Sciatic nerve (tissue), 2 donors: ENCODE measurements around the gene RFX8. TPM values are rescaled to one million over a fixed set of nuclear protein-coding genes. Genes with fewer than 3 reads are reported as not detected.
A peak's percentile ranks its signal among the peaks of the same experiment; 100 is the strongest.

Source experiments
- ATAC-seq: fragments of 200-7000 bp; cut with Tn5 transposase; one replicate; pipeline ENCODE4 v1.9.1; 2020; ENCODE audit warnings: mild to moderate bottlenecking, moderate library complexity
- DNase-seq: peaks from one replicate; pipeline ENCODE4 v3.0.0-alpha.2; 2020; ENCODE audit warnings: low spot score
- intact Hi-C: fragments of 100-400 bp; cut with DNase I; formaldehyde crosslinking; loops from one replicate; pipeline ENCODE4 v1.14.2; 2022
- total RNA-seq: library from RNA; stranded (reverse); fragmentation: NEBNext Ultra II Directional; extraction: Animal tissue kit (Norgen Biotek cat#: 25700); gene quantifications from one replicate; pipeline ENCODE4 v1.2.1, GENCODE V29; 2021
- donor health status: DM: no; HTN: no; CAD: no.
- donor health status: DM: no; HTN: no; CAD: no.

Gene RFX8
- total RNA-seq, 1 donor from 2014 or later, result 6.5 TPM

DNA sequence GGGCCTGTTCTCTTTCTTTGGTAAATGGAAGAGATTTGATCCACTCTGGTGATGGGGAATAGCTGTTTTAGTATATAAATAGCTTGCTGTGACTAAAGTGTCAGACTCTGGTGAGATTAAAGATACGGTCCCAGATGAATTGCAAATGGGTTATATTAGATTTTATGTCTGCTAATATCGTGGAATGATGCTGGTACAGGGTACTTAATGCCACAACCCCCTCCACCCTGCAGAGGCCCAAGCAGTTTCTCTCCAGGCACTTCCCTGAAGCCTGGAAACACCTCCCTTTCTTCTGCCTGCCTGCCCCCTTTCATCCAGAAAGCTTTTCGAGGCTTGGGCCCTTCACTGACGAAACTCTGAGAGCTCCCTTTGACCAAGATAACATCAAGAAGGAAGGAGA, 21.4 kb upstream of the RFX8 start:
- ATAC-seq (no peak), DNase-seq (no peak)
- intact Hi-C loops, result no loop called here

DNA sequence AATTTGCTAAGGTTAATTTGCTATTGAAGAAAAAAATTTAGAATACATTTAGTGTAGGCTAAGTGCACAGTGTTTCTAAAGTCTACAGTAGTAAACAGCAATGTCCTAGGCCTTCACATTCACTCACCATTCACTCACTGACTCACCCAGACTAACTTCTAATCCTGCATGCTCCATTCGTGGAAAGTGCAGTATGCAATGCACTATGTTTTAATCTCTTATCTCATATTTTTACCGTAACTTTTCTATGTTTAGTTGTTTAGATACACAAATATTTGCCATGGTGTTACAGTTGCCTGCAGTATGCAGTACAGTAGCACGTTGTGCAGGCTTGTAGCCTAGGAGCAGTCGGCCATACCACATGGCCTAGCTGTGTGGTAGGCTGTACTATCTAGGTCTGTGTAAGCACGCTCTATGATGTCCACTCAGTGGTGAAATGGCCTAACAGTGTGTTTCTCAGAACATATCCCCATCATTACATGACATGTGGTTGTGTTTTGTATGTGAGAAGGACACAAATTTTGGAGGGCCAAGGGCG, 18.1 kb upstream of the RFX8 start:
- ATAC-seq (no peak), DNase-seq (no peak)
- intact Hi-C loops, result no loop called here

DNA sequence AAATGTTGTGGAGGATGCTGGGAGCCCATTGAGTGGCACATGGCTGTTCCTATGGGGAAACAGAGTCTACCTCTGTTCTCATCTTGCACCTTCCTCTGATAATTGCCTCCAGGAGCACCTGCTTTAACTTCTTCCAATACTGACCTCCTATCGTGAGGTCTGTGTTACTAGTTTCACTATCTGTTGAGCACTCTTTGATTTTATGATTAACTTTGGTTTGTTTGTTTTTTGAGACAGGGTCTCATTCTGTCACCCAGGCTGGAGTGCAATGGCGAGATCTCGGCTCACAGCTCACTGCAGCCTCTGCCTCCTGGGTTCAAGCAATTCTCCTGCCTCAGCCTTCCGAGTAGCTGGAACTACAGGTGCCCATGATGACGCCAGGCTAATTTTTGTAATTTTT, 12.1 kb upstream of the RFX8 start:
- ATAC-seq, result no peak
- intact Hi-C loops, result no loop called here

DNA sequence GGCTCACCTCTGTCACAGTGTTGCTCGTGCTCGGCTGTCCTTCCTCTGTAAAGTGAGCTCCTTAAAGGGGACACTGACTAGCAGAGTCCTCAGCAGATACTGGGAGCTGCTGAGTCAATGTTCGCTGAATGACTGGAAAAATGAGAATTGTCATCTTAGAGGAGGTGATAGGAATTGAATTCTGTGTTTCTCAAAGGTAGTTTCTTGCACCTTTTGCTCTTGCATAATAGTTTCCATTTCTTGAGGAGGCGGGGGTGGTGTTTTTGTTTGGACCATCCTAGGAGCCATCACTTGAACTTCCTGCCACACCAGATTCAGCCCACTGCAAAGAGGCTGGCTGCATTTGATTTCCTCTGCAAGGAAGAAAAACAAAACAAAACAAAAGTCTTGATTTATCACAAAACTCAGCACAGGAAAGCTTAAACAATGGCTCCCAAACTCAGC, 11.4 kb upstream of the RFX8 start:
- no peak for ATAC-seq
- intact Hi-C loops, result no loop called here
- DNase-seq, result no peak

More for the DNA sequence above, 12.1 kb upstream of the RFX8 start:
- DNase-seq, result no peak

DNA sequence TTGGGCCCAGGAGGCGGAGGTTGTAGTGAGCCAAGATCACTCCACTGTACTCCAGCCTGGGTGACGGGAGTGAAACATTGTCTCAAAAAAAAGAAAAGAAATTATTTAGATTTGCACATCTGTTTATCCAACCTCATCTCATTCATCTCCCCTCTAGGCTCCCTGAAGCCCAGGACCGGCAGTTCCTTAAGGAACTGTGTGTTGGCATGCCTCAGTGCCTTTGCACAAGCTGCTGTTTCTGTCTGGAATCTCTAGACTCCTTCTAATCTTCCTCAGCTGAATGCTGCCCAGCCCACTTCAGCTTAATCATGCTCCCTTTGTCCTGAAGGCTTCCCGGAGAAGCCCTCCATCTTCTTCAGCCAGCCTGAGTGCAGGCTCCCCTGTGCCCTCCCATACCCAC, 10.9 kb upstream of the RFX8 start:
- intact Hi-C loops, result no loop called here
- no peak for ATAC-seq
- no peak for DNase-seq

DNA sequence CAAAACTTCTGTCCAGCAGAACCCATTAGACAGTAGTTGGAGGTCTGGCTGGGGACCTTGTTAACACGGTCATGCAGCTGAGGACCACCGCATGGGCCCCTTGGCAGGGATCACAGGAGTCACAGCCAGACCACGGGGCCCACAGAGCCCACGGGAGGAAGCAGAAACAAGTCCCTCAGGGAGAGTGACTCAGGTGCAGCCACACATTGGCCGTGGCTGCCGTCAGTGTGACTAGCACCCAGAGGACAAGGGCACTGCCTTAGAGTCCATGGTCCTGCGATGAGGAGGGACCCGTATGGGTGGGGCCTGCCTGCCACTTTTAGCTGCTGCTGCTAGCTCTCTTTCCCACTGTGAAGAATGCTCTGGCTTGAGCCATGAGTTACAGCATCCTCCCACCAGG, 5.9 kb upstream of the RFX8 start:
- DNase-seq (no peak), ATAC-seq (peak; percentile 20)
- intact Hi-C loops, result no loop called here

DNA sequence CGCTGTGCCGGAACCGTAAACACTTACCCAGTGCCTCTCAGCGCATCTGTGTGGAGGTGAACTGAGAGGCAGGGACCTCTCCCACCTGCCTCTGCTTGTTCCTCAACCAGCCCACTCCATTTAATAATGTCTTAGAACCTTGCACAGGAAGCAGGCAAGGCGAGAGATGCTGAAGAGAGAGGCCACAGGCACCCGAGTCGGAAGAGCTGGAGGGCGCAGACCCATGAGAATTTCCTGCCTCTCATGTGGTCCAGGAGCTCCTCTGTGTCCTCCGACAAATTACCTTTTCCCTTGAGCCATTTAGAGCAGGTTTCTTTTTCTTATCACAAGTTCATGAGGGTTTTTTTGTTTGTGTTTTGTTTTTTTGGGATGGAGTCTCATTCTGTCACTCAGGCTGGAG, 4.9 kb upstream of the RFX8 start:
- intact Hi-C loops, result no loop called here
- DNase-seq, result no peak
- no peak for ATAC-seq

- intact Hi-C loops, result no loop called here
- ATAC-seq (no peak), DNase-seq (no peak)
Observed at GRCh38 chr2:101479328-101479727, 4.4 kb upstream of the RFX8 start.

DNA sequence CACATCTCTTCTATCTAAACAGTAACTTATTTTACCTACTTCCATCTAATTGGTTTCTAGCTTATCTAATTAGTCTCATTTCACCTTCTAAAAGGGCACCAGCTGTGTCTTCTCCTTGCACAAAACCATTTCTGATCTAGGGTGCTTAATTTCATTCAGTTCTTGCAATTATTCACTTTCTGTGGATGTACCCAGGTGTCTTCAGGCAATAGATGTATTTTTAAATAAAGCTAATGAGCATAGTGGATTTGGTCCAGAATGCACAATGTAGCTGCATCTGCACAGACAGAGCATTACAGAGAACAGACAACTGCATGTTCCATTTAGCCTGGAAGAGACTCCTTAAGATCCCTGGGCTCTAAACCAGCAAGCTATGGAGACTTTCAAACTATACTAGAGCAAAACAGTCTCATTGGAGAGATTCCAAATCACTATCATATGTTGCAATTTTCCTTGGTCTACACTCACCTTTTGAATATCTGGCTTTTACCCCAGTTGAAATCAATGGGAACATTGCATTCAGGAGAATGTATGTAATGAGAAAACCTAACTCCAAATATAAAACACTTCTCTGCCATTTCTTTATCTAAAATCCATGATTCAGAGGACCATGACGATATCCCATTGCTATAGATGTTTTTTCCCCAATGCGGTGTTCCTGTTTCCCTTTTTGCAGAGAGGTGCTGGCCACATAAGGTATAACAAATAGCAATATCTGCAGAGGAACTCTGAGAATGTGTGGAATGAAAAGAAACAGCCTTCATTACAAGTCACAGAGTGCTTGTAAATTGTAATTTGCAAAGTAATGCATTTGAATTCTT, 3.5 kb upstream of the RFX8 start:
- DNase-seq (no peak), ATAC-seq (no peak)
- intact Hi-C loops, result no loop called here

GRCh38 chr2:101477556-101477955, 2.6 kb upstream of the RFX8 start:
- intact Hi-C loops, result no loop called here
- ATAC-seq, result no peak
- no peak for DNase-seq

- DNase-seq (no peak), ATAC-seq (no peak)
Observed at GRCh38 chr2:101476605-101477208, 1.8 kb upstream of the RFX8 start.

GRCh38 chr2:101473911-101474701, 806 bp downstream of the RFX8 start:
- intact Hi-C loops, result no loop called here
- DNase-seq, result peak; percentile 82
- ATAC-seq, result peak; percentile 87

More at GRCh38 chr2:101476605-101477208, 1.8 kb upstream of the RFX8 start:
- intact Hi-C loops, result no loop called here

GRCh38 chr2:101473591-101473910, 1.4 kb downstream of the RFX8 start:
- ATAC-seq (peak; percentile 34), DNase-seq (no peak)
- intact Hi-C loops, result no loop called here

- intact Hi-C loops, result no loop called here
- ATAC-seq (no peak), DNase-seq (no peak)
Observed at GRCh38 chr2:101469863-101470262, 5.0 kb downstream of the RFX8 start.

DNA sequence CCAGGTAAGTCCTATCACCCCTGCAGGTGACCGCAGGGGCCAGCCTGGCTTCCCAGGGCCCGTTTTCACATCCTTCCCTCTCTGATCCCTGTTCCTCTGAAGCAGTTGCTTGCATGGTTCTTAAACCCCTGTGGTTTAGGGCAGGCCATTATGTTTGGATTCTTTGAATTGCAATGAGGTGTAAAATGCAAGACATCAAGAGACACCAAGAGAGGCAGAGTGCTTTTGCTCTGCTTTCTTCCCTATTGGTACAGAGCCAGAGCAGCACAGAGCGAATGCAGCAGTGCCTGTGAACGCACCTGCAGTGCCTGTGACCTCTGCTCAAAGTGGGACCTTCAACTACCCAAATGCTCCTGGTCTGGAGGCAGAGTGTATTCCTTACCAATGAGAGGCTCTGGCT, 7.6 kb downstream of the RFX8 start:
- intact Hi-C loops, result no loop called here
- no peak for DNase-seq
- ATAC-seq, result no peak

DNA sequence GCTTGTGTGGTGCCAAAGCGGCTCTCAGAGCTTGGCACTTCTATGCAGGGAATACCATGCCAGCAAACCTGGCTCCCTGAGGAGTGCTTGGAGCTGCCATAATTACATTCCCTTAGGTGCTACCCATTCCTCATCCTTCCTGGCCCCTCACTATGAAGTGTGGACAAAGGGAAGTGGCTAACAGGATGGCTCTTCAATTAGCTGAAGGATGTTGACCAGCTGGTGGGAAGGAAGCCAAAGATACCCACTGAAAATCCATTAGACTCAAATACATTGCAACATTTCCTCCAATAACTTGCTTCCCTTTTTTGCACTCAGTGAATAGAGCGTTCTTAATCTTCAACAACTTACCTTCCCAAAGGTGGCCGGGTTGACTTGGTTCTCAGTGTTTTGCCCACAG, 8.5 kb downstream of the RFX8 start:
- ATAC-seq (no peak), DNase-seq (no peak)
- intact Hi-C loops, result no loop called here

- intact Hi-C loops, result no loop called here
- no peak for DNase-seq
- no peak for ATAC-seq
Observed at GRCh38 chr2:101464841-101465240, 10.1 kb downstream of the RFX8 start.

DNA sequence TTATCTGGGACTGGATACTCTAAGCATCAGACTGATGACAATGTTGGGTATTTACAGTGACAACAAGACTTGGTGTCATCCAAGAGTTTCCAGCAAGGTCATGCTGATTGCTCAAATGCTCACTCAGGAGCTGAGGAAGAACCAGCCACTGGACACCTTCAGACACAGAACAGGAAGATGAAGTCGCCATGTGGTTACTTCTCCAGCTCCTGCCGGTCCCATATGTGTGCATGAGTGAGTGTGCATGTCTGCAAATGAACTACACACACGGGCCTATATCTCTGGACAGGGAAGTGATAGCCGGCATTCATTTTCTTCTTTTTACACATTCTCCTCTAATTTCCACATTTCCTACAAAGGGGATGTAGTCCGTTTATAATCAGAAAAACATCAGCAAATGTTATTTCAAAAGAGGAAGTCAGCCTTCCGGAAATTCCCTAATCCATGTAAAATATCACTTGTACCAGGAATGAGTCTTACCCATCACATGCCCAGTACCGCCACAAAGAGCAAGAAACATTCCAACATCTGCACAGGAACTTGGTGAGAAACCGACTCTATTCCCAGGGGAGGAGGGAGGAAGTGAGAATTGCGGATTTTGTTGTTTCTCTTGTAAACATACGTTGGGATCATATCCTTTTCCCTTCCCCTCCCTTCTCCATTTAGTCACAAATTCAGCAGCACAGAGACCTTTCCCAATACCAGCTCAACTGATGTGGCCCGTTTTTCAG, 10.8 kb downstream of the RFX8 start:
- intact Hi-C loops, result no loop called here
- DNase-seq, result no peak
- peak; percentile 55 for ATAC-seq

- ATAC-seq, result no peak
- intact Hi-C loops, result no loop called here
- no peak for DNase-seq
Observed at GRCh38 chr2:101463421-101463820, 11.5 kb downstream of the RFX8 start.
